Parathyroid adenoma (tissue), 2 donors: ENCODE measurements around the gene MIF.
"Not testable (repeated sequence)": the region's sequence is repeated elsewhere in the genome, so short reads cannot be mapped to it uniquely, and the experiment has no call there.

ENCODE experiments used
- H2AFZ ChIP-seq: fragments of 300-600 bp; sonication (generic); one replicate; pipeline ENCODE4 v1.7.0; 2017; ENCODE audit warnings: antibody characterized with exemption, mild to moderate bottlenecking
- H3K27ac ChIP-seq: fragments of 300-600 bp; sonication (generic); one replicate; pipeline ENCODE4 v1.7.0; 2017
- H3K27me3 ChIP-seq: fragments of 300-600 bp; sonication (generic); one replicate; pipeline ENCODE4 v1.7.0; 2017; ENCODE audit warnings: low read length; ENCODE audit not compliant: control insufficient read depth, insufficient read depth
- H3K36me3 ChIP-seq: fragments of 300-600 bp; sonication (generic); one replicate; pipeline ENCODE4 v1.7.0; 2017; ENCODE audit warnings: low read length; ENCODE audit not compliant: control insufficient read depth, insufficient read depth
- H3K4me1 ChIP-seq: fragments of 300-600 bp; sonication (generic); one replicate; pipeline ENCODE4 v1.7.0; 2017; ENCODE audit warnings: control low read depth
- H3K4me2 ChIP-seq: fragments of 300-600 bp; sonication (generic); one replicate; pipeline ENCODE4 v1.7.0; 2017; ENCODE audit warnings: low read length
- H3K4me3 ChIP-seq: fragments of 300-600 bp; sonication (generic); one replicate; pipeline ENCODE4 v1.7.0; 2017; ENCODE audit warnings: low read depth, low read length
- H3K79me2 ChIP-seq: fragments of 300-600 bp; sonication (generic); one replicate; pipeline ENCODE4 v1.7.0; 2017; ENCODE audit warnings: control low read depth
- H3K9ac ChIP-seq: fragments of 300-600 bp; sonication (generic); one replicate; pipeline ENCODE4 v1.7.0; 2017; ENCODE audit warnings: mild to moderate bottlenecking
- H3K9me3 ChIP-seq: fragments of 300-600 bp; sonication (generic); one replicate; pipeline ENCODE4 v1.7.0; 2017; ENCODE audit warnings: low read length; ENCODE audit not compliant: control insufficient read depth
- CTCF ChIP-seq: fragments of 300-600 bp; sonication (generic); IDR thresholded peaks from one replicate; pipeline ENCODE4 v1.7.0; 2017; ENCODE audit warnings: antibody characterized with exemption, mild to moderate bottlenecking
- donor health status: primary hyperparathyroidism.

Gene MIF

GRCh38 chr22:23896523-23897186 is 2.5 kb downstream of the MIF start:
- no peak for TF ChIP-seq CTCF
- Histone ChIP-seq H3K79me2 (peaks cover 5% of the 10 kb centered on the region), H3K36me3 (no peaks in the 10 kb centered on the region), H3K4me3 (no peak overlapping the region), H3K4me1 (peaks cover 21% of the 10 kb centered on the region), H2AFZ (no peak overlapping the region), H3K27ac (no peak overlapping the region), H3K27me3 (no peaks in the 10 kb centered on the region), H3K4me2 (no peak overlapping the region), H3K9me3 (no peaks in the 10 kb centered on the region), H3K9ac (no peak overlapping the region)

GRCh38 chr22:23897320-23897719 is 3.1 kb downstream of the MIF start:
- Histone ChIP-seq H3K36me3 (no peaks in the 10 kb centered on the region), H3K27ac (no peak overlapping the region), H3K9ac (no peak overlapping the region), H3K27me3 (no peaks in the 10 kb centered on the region), H3K9me3 (no peaks in the 10 kb centered on the region), H3K4me2 (no peak overlapping the region), H2AFZ (no peak overlapping the region), H3K79me2 (peaks cover 5% of the 10 kb centered on the region), H3K4me3 (no peak overlapping the region), H3K4me1 (peaks cover 25% of the 10 kb centered on the region)
- no peak for TF ChIP-seq CTCF

- Histone ChIP-seq H3K27me3 (no peaks in the 10 kb centered on the region), H2AFZ (no peak overlapping the region), H3K79me2 (peaks cover 5% of the 10 kb centered on the region), H3K9me3 (no peaks in the 10 kb centered on the region), H3K9ac (no peak overlapping the region), H3K36me3 (no peaks in the 10 kb centered on the region), H3K4me2 (no peak overlapping the region), H3K27ac (no peak overlapping the region), H3K4me1 (peaks cover 21% of the 10 kb centered on the region), H3K4me3 (no peak overlapping the region)
- TF ChIP-seq CTCF = no peak
Measured at GRCh38 chr22:23898006-23898974, 4.1 kb downstream of the MIF start.

GRCh38 chr22:23899042-23899745 is 5.0 kb downstream of the MIF start:
- no peaks in the 10 kb centered on the region for H3K9me3 ChIP-seq
- no peak overlapping the region for H2AFZ ChIP-seq
- no peak overlapping the region for H3K9ac ChIP-seq
- no peaks in the 10 kb centered on the region for H3K27me3 ChIP-seq
- peaks cover 17% of the 10 kb centered on the region for H3K4me1 ChIP-seq
- no peak overlapping the region for H3K27ac ChIP-seq
- TF ChIP-seq CTCF = no peak
- no peaks in the 10 kb centered on the region for H3K36me3 ChIP-seq
- H3K4me3 ChIP-seq = no peak overlapping the region
- peaks cover 5% of the 10 kb centered on the region for H3K79me2 ChIP-seq
- H3K4me2 ChIP-seq = no peak overlapping the region

- not testable (repeated sequence) for H3K4me3 ChIP-seq, H3K27me3 ChIP-seq, H3K9ac ChIP-seq, H3K27ac ChIP-seq, H2AFZ ChIP-seq, H3K36me3 ChIP-seq, H3K9me3 ChIP-seq, H3K4me2 ChIP-seq, H3K79me2 ChIP-seq
- H3K4me1 ChIP-seq = peaks cover 17% of the 10 kb centered on the region
Measured at GRCh38 chr22:23900227-23900626, 6.0 kb downstream of the MIF start.
